WTC11 (cell line): ENCODE data around the gene AQP12B. TPM values are rescaled to one million over a fixed set of nuclear protein-coding genes. Genes with fewer than 3 reads are reported as not detected.

Source experiments
- ATAC-seq: fragments of 200-7000 bp; cut with Tn5 transposase; 2 replicates; pipeline ENCODE4 v1.10.0; 2021; ENCODE audit warnings: mild to moderate bottlenecking, moderate library complexity
- CTCF ChIA-PET: fragments of 300-600 bp; sonication (Branson Sonifier 250); formaldehyde crosslinking; loops from one replicate; lab custom pipeline; 2021; ENCODE audit warnings: antibody characterized with exemption; lab: Charles Lee
- POLR2A ChIA-PET: fragments of 350-600 bp; sonication (Branson Sonifier 250); formaldehyde crosslinking; loops from one replicate; lab custom pipeline; 2021; ENCODE audit warnings: antibody characterized with exemption; lab: Charles Lee
- DNase-seq: peaks from one replicate; pipeline ENCODE4 v3.0.0; 2021; ENCODE audit warnings: low spot score
- H3K27ac Mint-ChIP-seq: 2 replicates; pipeline ENCODE4 v1.8.0; 2021; ENCODE audit warnings: mixed read lengths
- H3K27me3 Mint-ChIP-seq: 2 replicates; pipeline ENCODE4 v1.8.0; 2021; ENCODE audit warnings: low read depth, mild to moderate bottlenecking, moderate library complexity, mixed read lengths
- H3K36me3 Mint-ChIP-seq: 2 replicates; pipeline ENCODE4 v1.8.0; 2021; ENCODE audit warnings: mixed read lengths
- H3K4me1 Mint-ChIP-seq: 2 replicates; pipeline ENCODE4 v1.8.0; 2022; ENCODE audit warnings: mixed read lengths
- H3K4me3 Mint-ChIP-seq: 2 replicates; pipeline ENCODE4 v1.8.0; 2021; ENCODE audit warnings: mild to moderate bottlenecking, moderate library complexity, mixed read lengths
- H3K9me3 Mint-ChIP-seq: 2 replicates; pipeline ENCODE4 v1.8.0; 2021; ENCODE audit warnings: mixed read lengths
- CDX4 ChIP-seq: fragments of 250-450 bp; sonication (Bioruptor Pico); IDR thresholded peaks from 2 replicates; pipeline ENCODE4 v1.9.0; 2021; ENCODE audit warnings: moderate library complexity, mild to moderate bottlenecking, inconsistent platforms, borderline replicate concordance
- GRHL2 ChIP-seq: fragments of 250-450 bp; sonication (Bioruptor Pico); IDR thresholded peaks from 2 replicates; pipeline ENCODE4 v1.8.0; 2022; ENCODE audit warnings: mild to moderate bottlenecking, moderate library complexity; ENCODE audit not compliant: insufficient replicate concordance, severe bottlenecking
- HMGA2 ChIP-seq: fragments of 250-450 bp; sonication (Bioruptor Pico); IDR thresholded peaks from 2 replicates; pipeline ENCODE4 v1.4.0; 2021; ENCODE audit warnings: mild to moderate bottlenecking, moderate library complexity
- NR3C1 ChIP-seq: sonication (generic); formaldehyde crosslinking; conservative IDR thresholded peaks from 2 replicates; pipeline ENCODE4 v1.8.1; 2023; ENCODE audit warnings: low read depth, mild to moderate bottlenecking, missing genetic modification reagents
- OVOL2 ChIP-seq: fragments of 250-450 bp; sonication (Bioruptor Pico); IDR thresholded peaks from 2 replicates; pipeline ENCODE4 v1.9.0; 2021; ENCODE audit warnings: mild to moderate bottlenecking, borderline replicate concordance
- PRDM15 ChIP-seq: sonication (generic); formaldehyde crosslinking; IDR thresholded peaks from 2 replicates; pipeline ENCODE4 v1.8.0; 2022; ENCODE audit warnings: missing genetic modification reagents
- RORB ChIP-seq: fragments of 250-450 bp; sonication (Bioruptor Pico); IDR thresholded peaks from 2 replicates; pipeline ENCODE4 v1.9.0; 2021; ENCODE audit warnings: mild to moderate bottlenecking
- SMAD3 ChIP-seq: sonication (generic); formaldehyde crosslinking; IDR thresholded peaks from 2 replicates; pipeline ENCODE4 v1.8.0; 2022; ENCODE audit warnings: missing genetic modification reagents, mild to moderate bottlenecking, borderline replicate concordance
- TP53 ChIP-seq: sonication (generic); formaldehyde crosslinking; IDR thresholded peaks from 2 replicates; pipeline ENCODE4 v1.8.1; 2023; ENCODE audit warnings: mild to moderate bottlenecking, missing genetic modification reagents
- ZNF219 ChIP-seq: sonication (generic); formaldehyde crosslinking; IDR thresholded peaks from 2 replicates; pipeline ENCODE4 v1.8.0; 2023; ENCODE audit warnings: missing genetic modification reagents, mild to moderate bottlenecking, borderline replicate concordance
- ZNF263 ChIP-seq: sonication (generic); formaldehyde crosslinking; IDR thresholded peaks from 2 replicates; pipeline ENCODE4 v1.8.1; 2022; ENCODE audit warnings: low read depth, mild to moderate bottlenecking, moderate library complexity, missing genetic modification reagents
- ZNF396 ChIP-seq: fragments of 250-450 bp; sonication (Bioruptor Pico); IDR thresholded peaks from 2 replicates; pipeline ENCODE4 v1.8.0; 2021; ENCODE audit warnings: mild to moderate bottlenecking, moderate library complexity, borderline replicate concordance
- ZNF425 ChIP-seq: fragments of 250-450 bp; sonication (Bioruptor Pico); conservative IDR thresholded peaks from 2 replicates; pipeline ENCODE4 v1.9.0; 2021; ENCODE audit warnings: mild to moderate bottlenecking
- total RNA-seq: library from RNA; stranded (reverse); gene quantifications from 3 replicates; pipeline ENCODE4 v1.2.3, GENCODE V29; 2021

AQP12B gene
- total RNA-seq, 1 experiment from 2014 or later: not detected

- POLR2A ChIA-PET: no interaction called here
- no peaks in the 10 kb centered on the region for H3K4me1 Mint-ChIP-seq
- peaks cover 21% of the 10 kb centered on the region for H3K36me3 Mint-ChIP-seq
- H3K4me3 Mint-ChIP-seq: no peak overlapping the region
- TF ChIP-seq OVOL2 (CRISPR knock-in tag): no peak
- TF ChIP-seq, all 79 proteins: peak for 0
- DNase-seq: no peak
- Mint-ChIP-seq H3K27ac (no peak overlapping the region), H3K9me3 (peaks cover 37% of the 10 kb centered on the region), H3K27me3 (peaks cover 7% of the 10 kb centered on the region)
- CTCF ChIA-PET: no interaction called here
- ATAC-seq: no peak
Measured at GRCh38 chr2:240631548-240632305, 51.0 kb downstream of the AQP12B start.

- TF ChIP-seq NR3C1: no peak
- TF ChIP-seq HMGA2 (CRISPR knock-in tag): no peak
- TF ChIP-seq ZNF396 (CRISPR knock-in tag): no peak
- no peak for TF ChIP-seq SMAD3 (CRISPR knock-in tag)
- no peak for TF ChIP-seq CDX4 (CRISPR knock-in tag)
- no peak for TF ChIP-seq GRHL2 (CRISPR knock-in tag)
- no peak for TF ChIP-seq RORB (CRISPR knock-in tag)
- no peak for TF ChIP-seq ZNF425
- TF ChIP-seq ZNF263: no peak
- TF ChIP-seq PRDM15: no peak
- TF ChIP-seq TP53: no peak
- TF ChIP-seq ZNF219: no peak
- CTCF ChIA-PET: no interaction called here
- H3K9me3 Mint-ChIP-seq: peaks cover 37% of the 10 kb centered on the region
- H3K36me3 Mint-ChIP-seq: peaks cover 21% of the 10 kb centered on the region
- POLR2A ChIA-PET: no interaction called here
- no peak overlapping the region for H3K4me3 Mint-ChIP-seq
- peaks cover 7% of the 10 kb centered on the region for H3K27me3 Mint-ChIP-seq
- DNase-seq (no peak), ATAC-seq (no peak)
- no peak overlapping the region for H3K27ac Mint-ChIP-seq
- no peaks in the 10 kb centered on the region for H3K4me1 Mint-ChIP-seq
Measured at GRCh38 chr2:240630771-240631547, 51.7 kb downstream of the AQP12B start.
